Measurements from ENCODE around the gene ROMO1.

- TF ChIP-seq CTCF (IDR thresholded peaks at IDR 0.05) (no peak), POLR2A (IDR thresholded peaks at IDR 0.05) (no peak)
Observed at GRCh38 chr20:35732644-35732982, 33.4 kb downstream of the ROMO1 start.
